Hematopoietic multipotent progenitor cell (in vitro differentiated cells): ENCODE results near the gene MYG1. TPM values are rescaled to one million over a fixed set of nuclear protein-coding genes. Genes with fewer than 3 reads are reported as not detected.
A peak's percentile ranks its signal among the peaks of the same experiment; 100 is the strongest.
"Not testable (repeated sequence)": the region's sequence is repeated elsewhere in the genome, so short reads cannot be mapped to it uniquely, and the experiment has no call there.

Source experiments
- DNase-seq, 3 donors: peaks; one replicate each; pipeline ENCODE4 v3.0.0-alpha.2; 2011 to 2015; ENCODE audit warnings: low read depth in 2 of 3, low spot score in 2 of 3
- total RNA-seq: library from RNA; depleted of rRNA; stranded (reverse); fragments of >200 nt; gene quantifications from one replicate; pipeline ENCODE4 v1.2.3, GENCODE V29; 2012

MYG1 gene
- total RNA-seq, 1 donor, result 82.4 TPM

- peak in 1 of 3 donors; percentile 25 for DNase-seq
Measured at GRCh38 chr12:53325511-53326061, 26.1 kb downstream of the MYG1 start.

- no peak for DNase-seq
Measured at GRCh38 chr12:53326460-53327185, 27.1 kb downstream of the MYG1 start.

GRCh38 chr12:53327435-53328042 is 28.0 kb downstream of the MYG1 start:
- peak in 1 of 3 donors; percentile 38 for DNase-seq

- peak in 1 of 3 donors; percentile 31 for DNase-seq
Measured at GRCh38 chr12:53328043-53328435, 28.5 kb downstream of the MYG1 start.

- DNase-seq, result no peak
Measured at GRCh38 chr12:53330671-53331070, 31.2 kb downstream of the MYG1 start.

GRCh38 chr12:53332339-53332738 is 32.8 kb downstream of the MYG1 start:
- DNase-seq, result not testable (repeated sequence)

- no peak for DNase-seq
Measured at GRCh38 chr12:53332744-53333143, 33.2 kb downstream of the MYG1 start.

GRCh38 chr12:53333289-53333688 is 33.8 kb downstream of the MYG1 start:
- DNase-seq, result no peak

GRCh38 chr12:53333845-53334244 is 34.4 kb downstream of the MYG1 start:
- DNase-seq, result no peak

- no peak for DNase-seq
Measured at GRCh38 chr12:53334822-53335221, 35.3 kb downstream of the MYG1 start.

GRCh38 chr12:53336181-53336681 is 36.7 kb downstream of the MYG1 start, which contains the start of gene SP7:
Gene SP7, minus strand, starts transcription at chr12:53336354. Its CDS starts 708 bp downstream, at chr12:53335646.
- peak in 1 of 3 donors; percentile 70 for DNase-seq

GRCh38 chr12:53338017-53338416 is 38.5 kb downstream of the MYG1 start:
- peak in 1 of 3 donors; percentile 52 for DNase-seq

- DNase-seq, result no peak
Measured at GRCh38 chr12:53338916-53339315, 39.4 kb downstream of the MYG1 start.

GRCh38 chr12:53340398-53340797 is 40.9 kb downstream of the MYG1 start:
- DNase-seq, result no peak

- DNase-seq, result no peak
Measured at GRCh38 chr12:53343449-53343848, 44.0 kb downstream of the MYG1 start.

- no peak for DNase-seq
Measured at GRCh38 chr12:53343969-53344368, 44.5 kb downstream of the MYG1 start.

- DNase-seq, result peak in 1 of 3 donors; percentile 24
Measured at GRCh38 chr12:53344487-53344823, 45.0 kb downstream of the MYG1 start.

- DNase-seq, result peak in 2 of 3 donors; percentile 80 to 85
Measured at GRCh38 chr12:53344824-53345485, 45.5 kb downstream of the MYG1 start.

GRCh38 chr12:53345486-53346188 is 46.1 kb downstream of the MYG1 start:
- no peak for DNase-seq

GRCh38 chr12:53346491-53346890 is 47.0 kb downstream of the MYG1 start:
- DNase-seq, result no peak

GRCh38 chr12:53347905-53348304 is 48.4 kb downstream of the MYG1 start:
- DNase-seq, result no peak
